IPS-18c (cell line): ENCODE data around the gene TGFA.
A peak's percentile ranks its signal among the peaks of the same experiment; 100 is the strongest.

Experiments used
- H3K4me3 ChIP-seq: 2 replicates; pipeline ENCODE4 v1.7.0; 2013; ENCODE audit warnings: low read depth, mild to moderate bottlenecking, low read length, moderate library complexity; ENCODE audit not compliant: insufficient read depth
- H3K9me3 ChIP-seq: one replicate; pipeline ENCODE4 v1.6.1; 2013; ENCODE audit warnings: mild to moderate bottlenecking, low read length, moderate library complexity; ENCODE audit not compliant: control insufficient read depth, insufficient read depth

TGFA gene

DNA sequence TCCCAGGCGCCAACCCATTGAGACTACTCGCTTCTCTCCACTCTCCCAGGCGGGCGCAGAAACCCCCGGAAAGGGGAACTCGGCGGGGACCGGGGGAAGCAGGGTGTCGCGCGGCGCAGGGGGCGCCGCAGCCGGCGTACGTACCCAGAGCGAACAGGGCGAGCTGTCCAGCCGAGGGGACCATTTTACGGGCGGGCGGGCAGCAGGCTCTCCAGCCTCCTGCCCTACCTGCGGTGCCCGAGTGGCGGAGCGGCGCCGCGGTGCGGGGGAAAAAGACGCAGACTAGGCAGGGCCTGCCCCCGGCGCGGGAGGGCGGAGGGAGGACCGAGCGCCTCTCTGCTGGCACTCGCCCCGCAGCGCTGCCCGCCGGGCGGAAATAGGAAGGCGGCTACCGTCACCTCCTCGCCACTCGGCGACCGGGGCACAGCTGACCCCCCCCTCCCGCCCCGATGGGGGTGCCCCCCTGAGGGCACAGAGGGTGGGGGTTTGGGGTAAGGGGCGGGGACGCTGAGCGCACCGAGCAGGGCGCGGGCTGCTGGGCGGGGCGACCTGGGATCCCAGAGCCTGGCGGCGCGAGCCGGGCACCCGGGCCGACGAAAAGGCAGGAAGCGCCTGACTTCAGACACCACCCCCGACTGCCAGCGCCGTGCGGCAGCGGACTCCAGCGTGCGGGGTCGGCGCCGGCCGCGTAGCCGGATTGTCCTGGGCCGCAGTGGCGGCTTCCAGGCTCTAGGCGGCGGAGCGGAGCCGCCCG lies at the start of gene TGFA:
Gene TGFA, minus strand, starts transcription at position 243 of the 754 bp plus-strand sequence. Its CDS starts 59 bp downstream, at position 184.
- Histone ChIP-seq H3K4me3 (peak within 1 kb of the TSS; percentile 70), H3K9me3 (no peaks in the 10 kb centered on the region)

DNA sequence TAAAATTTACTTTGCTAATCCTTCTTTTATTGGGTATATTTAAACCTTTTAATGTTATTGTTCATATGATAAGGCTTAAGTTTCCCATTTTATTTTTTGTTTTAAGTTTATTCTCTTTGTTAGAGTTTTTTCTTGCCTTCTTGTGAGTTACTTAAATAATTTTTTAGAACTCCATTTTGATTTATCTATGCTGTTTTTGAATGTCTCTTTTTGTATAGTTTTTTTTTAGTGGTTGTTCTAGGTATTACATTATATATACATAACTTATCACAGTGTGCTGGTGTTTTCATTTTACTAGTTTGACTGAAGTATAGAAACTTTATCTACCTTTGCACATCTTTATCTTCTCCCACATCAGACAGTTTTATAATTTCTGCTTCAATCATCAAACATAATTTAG lies 49.4 kb upstream of the TGFA start:
- Histone ChIP-seq H3K9me3 (no peaks in the 10 kb centered on the region), H3K4me3 (no peak overlapping the region)

DNA sequence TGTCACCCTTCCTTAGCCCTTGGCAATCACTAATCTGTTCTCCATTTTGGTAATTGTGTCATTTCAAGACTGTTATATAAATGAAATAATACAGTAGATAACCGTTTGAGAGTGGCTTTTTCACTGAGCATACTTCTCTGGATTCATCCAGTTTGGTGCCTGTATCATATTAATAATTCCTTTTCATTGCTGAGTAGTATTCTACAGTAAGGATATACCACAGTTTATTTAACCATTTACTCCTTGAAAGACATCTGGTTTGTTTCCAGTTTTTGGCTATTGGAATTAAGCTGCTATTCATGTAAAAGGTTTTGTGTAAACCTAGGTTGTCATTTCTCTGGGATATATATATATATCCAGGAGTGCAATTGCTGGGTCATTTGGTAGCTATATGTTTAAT lies 44.6 kb upstream of the TGFA start:
- no peaks in the 10 kb centered on the region for H3K9me3 ChIP-seq
- H3K4me3 ChIP-seq, result no peak overlapping the region

DNA sequence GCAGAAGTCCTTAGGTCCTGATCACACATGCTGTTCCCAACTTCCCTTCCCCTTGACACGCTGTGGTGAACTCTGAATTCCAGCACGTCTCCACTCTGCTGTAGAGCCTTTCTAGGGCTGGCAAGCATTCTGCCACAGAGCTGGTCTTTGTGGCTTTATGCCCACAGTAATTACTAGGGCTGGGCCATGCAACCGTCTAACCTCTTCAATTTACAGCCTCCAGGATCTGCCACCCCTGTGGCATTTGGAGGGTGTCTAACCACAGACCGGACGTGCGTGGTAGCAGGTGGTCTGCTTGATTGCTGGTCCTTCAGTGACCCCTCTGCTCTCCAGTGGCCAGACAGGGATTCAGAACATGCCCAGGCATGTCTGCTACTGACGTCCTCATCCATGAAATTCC lies 43.1 kb upstream of the TGFA start:
- no peak overlapping the region for H3K4me3 ChIP-seq
- H3K9me3 ChIP-seq, result no peaks in the 10 kb centered on the region

DNA sequence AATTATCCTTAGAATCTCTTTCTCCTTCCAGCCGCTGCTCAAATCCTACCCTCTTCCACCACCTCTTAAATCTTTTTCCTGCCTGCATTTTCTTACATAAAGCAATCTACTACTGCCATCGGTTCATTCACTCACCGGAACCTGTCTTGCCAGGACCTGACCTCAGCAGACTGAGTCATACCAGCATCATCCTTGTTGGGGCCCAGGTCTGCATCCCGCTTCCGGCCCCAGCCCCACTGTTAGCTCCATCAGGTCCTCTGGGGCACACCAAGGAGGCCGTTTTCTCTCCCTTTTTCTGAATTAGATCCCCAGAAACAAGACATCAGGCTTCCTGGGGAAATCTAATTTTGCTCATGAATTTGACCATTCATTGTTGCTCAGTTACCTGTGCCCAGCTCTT lies 42.7 kb upstream of the TGFA start:
- Histone ChIP-seq H3K4me3 (no peak overlapping the region), H3K9me3 (no peaks in the 10 kb centered on the region)

DNA sequence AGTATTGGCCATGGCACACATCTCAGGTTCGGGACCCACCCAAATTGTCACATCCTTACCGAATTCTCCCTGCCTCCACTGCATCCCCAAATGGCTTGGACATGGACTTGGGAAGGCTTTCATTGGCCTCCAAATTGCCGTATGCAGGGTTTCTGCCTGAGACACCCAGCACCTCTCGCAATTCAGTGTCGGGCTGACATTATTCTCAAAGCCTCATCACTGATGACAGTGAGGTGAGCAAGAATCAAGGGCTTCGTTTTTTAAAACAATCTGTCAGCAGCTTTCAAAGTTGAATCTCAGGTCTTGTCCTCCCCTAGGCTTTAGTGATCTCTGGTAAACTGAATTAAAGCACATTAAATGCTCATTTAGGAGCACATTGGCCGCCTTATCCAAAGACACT lies 29.5 kb upstream of the TGFA start:
- H3K4me3 ChIP-seq, result no peak overlapping the region
- H3K9me3 ChIP-seq, result no peaks in the 10 kb centered on the region

DNA sequence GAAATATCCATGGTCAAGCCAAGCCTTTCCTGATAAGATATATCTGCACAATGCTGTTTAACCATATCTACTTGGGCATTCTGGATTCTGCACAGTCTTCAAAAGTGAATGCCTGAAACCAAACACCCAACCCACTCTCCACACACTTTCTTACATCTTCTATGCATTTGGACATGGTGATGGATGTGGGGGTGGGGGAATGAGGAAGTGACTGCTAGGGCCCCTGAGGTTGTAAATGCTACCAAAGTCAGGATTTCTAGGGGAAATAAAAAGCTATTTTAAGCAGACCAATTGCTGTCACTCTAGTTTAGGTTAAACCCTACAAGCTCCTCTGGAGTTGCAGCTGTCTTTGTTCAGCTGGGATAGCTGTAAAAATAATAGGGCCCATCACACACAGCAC lies 26.7 kb upstream of the TGFA start:
- no peaks in the 10 kb centered on the region for H3K9me3 ChIP-seq

DNA sequence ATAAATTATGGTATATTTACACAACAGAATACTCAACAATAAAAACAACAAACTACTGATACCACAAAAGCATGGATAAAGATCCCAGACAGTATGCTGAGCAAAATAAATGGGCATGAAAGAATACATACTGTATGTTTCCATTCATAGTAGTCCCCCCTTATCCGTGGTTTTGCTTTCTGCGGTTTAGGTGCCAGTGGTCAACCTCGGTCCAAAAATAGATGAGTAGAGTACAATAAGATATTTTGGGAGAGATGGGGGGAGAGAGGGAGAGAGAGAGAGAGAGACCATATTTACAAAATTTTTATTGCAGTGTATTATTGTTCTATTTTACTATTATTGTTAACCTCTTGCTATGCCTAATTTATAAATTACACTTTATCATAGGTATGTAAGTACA lies 21.0 kb upstream of the TGFA start:
- Histone ChIP-seq H3K9me3 (no peaks in the 10 kb centered on the region), H3K4me3 (no peak overlapping the region)

More for the DNA sequence above, 26.7 kb upstream of the TGFA start:
- no peak overlapping the region for H3K4me3 ChIP-seq

DNA sequence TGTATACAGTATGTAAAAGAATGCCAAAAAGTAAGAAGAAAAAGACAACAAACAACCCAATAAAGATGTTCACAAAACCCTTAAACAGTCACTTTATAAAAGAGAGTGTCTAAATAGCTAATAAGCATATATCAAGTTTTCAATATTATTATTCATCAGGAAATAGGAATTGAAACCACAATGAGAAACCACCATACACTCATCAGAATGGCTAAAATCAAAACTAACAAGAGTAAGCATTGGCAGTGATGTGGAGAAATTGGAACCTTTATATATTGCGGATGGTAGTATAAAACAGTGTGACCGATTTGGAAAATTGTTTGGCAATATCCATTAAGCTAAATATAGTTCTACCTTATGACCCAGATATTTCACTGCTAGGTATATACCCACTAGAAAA lies 20.5 kb upstream of the TGFA start:
- Histone ChIP-seq H3K9me3 (no peaks in the 10 kb centered on the region), H3K4me3 (no peak overlapping the region)

DNA sequence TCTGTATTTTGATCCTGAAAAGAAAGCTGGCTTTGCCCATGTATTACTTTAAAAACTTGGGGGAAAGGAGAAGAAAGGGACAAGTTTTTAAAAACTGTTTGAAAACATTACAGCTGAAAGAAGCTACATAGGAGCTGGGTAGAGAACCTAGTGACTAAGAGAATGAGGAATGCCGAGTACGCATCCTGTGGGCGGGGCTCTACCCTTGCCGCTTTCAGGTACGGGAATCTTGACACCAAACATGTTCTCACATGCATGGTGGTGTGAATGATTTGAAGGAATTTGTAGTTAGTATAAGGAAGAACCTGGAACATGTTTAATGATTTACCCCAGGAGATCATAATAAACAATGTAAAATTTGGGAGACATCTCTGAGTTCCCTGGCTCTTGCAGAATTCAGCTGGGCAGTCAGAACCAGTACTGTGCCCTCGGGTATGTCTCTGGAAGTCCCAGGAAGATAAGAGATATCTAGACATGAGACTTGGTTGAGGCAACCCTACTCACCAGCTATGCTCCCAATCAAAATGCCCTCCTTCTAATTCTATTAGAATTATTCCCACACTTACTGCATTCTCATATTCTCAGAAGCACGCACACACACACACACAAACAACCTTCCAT lies 16.5 kb upstream of the TGFA start:
- Histone ChIP-seq H3K9me3 (no peaks in the 10 kb centered on the region), H3K4me3 (no peak overlapping the region)

DNA sequence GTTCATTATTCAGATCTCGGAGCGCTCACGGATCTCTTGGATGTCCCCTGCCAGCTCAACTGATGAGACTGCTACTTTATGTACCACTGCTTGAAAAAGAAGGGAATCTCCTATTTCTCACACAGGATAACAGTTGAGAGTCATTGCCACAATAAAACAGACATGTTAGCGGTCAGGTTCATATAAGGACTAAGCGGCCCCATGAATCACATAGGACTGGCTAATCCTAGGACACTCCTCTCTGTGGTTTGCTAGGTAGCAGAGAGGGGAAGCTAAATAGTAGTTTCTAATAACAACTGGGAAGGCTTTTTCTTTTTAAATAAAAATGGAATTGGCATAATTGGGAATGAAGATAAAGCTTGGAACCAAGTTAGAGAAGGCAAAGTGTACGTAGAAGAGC lies 15.9 kb upstream of the TGFA start:
- Histone ChIP-seq H3K4me3 (no peak overlapping the region), H3K9me3 (no peaks in the 10 kb centered on the region)

DNA sequence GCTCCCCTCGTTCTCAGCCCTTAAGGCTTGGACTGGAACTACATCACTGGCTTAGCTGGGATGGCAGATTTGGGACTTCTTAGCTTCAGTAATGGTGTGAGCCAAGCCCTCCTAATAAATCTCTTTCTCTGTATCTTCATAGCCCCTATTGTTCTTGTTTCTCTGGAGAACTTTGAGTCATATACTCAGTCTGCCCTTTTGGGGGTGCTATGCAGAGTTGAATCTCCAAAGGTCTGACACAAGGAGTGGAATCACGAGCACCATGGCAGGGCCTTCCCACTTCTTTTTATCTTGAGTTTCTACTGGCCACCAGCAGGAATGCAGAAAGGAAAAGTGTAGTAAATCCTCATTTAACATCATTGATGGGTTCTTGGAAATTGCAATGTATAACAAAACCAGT lies 13.3 kb upstream of the TGFA start:
- Histone ChIP-seq H3K9me3 (no peaks in the 10 kb centered on the region), H3K4me3 (no peak overlapping the region)

DNA sequence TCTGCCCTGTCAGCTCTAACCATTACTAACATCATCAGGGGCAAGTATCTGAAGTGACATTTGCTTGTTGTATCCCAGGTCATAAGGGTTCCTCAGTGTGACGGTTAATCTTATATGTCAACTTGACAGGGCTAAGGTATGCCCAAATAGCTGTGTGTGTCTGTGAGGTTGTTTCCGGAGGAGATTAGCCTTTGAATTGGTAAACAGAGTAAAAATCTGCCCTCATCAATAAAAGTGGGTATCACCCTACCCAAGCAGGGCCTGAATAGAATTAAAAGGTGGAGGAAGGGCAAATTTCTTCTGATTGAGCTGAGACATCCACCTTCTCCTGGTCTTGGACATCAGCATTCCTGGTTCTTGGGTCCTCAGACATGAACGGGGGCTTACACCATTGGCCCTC lies 12.8 kb upstream of the TGFA start:
- H3K9me3 ChIP-seq, result no peaks in the 10 kb centered on the region
- H3K4me3 ChIP-seq, result no peak overlapping the region

DNA sequence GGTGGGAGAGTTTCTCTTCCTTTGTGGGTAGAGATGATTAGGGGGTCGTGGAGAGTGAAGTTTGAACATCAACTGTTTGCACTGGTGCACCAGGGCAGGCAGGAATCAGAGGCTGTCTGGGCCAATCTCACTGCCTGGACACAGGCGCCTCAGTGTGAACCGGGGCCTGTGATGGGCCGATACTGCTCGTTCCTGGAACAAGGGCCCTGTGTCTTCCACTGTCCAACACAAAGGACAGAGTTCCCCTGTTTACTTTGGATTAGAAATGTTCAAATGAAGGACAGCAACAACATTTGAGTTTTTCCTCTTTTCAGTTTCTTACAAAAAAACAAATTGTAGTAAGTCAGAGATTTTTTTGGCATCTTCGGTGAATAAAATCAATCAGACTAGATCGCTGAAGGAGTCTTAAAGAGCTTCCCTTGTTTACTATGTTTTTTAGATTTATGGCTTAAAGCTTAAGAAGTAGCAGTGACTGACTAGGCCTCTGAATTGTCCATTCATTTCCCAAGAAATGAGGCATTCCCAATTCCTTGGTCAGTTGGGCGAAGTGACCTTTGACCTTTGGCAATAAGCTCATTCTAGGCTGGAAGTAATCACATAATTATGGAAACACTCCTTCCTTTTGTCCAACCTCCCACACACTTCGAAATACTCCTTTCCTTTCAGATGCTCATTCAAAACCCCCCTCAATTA lies 11.6 kb upstream of the TGFA start:
- Histone ChIP-seq H3K9me3 (no peaks in the 10 kb centered on the region), H3K4me3 (no peak overlapping the region)

DNA sequence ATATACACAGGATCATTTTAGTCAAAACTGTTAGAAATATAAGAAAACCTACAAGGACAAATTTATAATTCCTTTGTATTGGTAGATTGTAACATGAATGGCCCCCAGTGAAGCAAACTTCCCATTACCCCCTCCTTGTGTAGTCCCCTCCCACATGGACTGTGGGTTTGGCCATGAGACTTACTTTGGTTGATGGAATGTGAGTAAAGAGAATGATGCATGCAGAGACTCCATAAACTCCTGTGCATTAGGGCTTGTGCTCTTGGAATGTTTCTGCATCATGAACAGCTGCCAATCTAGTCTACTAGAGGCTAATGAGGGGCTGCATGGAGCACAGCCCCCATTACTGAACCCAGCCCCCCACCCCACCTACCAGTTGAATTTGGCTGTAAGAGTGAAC lies 8.3 kb upstream of the TGFA start:
- no peaks in the 10 kb centered on the region for H3K9me3 ChIP-seq
- no peak overlapping the region for H3K4me3 ChIP-seq

DNA sequence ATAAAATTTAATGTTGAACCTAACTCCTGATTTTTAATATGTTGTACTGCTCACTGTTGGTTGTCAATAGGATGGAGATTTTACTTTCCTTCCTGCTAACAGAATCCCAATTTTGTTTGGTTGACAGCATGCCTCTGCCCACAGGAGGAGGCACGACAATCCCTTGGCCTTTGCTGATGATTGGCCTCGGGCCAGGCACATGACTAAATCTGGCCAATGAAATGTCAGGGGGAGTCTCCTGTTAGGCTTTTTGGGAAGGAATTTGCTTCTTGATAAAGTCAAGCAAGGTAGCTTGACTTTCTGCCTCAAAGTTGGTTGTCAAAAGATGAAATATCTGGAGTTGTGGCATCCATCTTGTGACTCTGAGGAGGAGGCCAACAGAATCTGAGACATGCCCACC lies 6.8 kb upstream of the TGFA start:
- Histone ChIP-seq H3K4me3 (no peak overlapping the region), H3K9me3 (no peaks in the 10 kb centered on the region)

DNA sequence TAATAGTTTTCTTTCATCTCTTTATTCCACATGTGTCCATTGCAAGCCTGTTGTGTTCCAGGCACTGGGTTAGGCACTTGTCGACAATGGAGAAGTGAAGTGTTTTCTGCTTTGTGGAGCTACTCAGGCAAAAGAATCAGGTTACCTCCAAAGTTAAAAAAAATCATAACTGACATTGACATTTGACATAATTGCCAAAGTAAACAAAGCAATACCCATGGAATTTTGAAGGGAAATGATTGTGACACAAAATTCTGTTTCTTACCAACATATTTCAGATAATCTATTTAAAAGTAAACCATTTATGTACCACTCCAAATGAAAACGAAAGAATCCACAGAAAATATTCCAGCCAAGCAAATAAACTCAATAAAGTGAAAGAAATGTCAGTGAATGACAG lies 6.4 kb upstream of the TGFA start:
- Histone ChIP-seq H3K9me3 (no peaks in the 10 kb centered on the region), H3K4me3 (no peak overlapping the region)

DNA sequence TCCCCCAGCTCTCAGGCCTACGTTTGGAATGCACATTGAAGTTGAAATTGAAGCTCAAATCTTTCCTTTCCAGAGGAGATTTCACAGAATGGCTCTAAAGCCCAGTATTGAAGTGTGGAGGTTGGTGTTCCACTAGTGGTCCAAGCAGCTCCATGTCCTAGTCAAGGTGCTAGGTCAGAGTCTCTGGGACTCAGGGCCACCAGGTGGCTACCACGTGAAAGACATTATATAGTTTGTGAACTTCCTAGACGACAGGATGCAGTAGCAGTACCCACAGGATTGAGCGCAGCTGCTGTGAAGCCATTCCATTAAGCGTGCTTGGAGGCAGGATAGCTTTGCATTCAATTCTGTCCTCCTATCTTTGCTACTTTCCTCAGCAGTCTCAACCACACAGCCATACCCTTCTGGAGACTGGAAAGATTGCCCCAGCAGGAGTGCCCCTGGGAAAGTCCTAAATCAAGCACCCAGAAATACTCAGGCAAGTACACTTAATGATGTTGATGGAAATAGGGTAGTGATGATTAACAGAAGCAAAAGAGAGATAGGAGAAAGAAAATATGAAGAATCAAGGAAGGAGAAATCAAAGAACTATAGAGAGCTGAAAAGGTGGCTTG lies 4.7 kb upstream of the TGFA start:
- Histone ChIP-seq H3K9me3 (no peaks in the 10 kb centered on the region), H3K4me3 (no peak overlapping the region)
